Ectodermal cell (in vitro differentiated cells): Measurements from ENCODE around the gene FAM174A.
"Not testable (repeated sequence)": the region's sequence is repeated elsewhere in the genome, so short reads cannot be mapped to it uniquely, and the experiment has no call there.

ENCODE experiments used
- H3K27ac ChIP-seq: 2 replicates; pipeline ENCODE4 v1.7.0; 2013; ENCODE audit warnings: mild to moderate bottlenecking, low read depth, low read length; ENCODE audit not compliant: insufficient read depth, poor library complexity, severe bottlenecking
- H3K27me3 ChIP-seq: 2 replicates; pipeline ENCODE4 v1.7.0; 2013; ENCODE audit warnings: mild to moderate bottlenecking, low read length; ENCODE audit not compliant: insufficient read depth, control insufficient read depth, poor library complexity, severe bottlenecking
- H3K36me3 ChIP-seq: one replicate; pipeline ENCODE4 v1.7.0; 2013; ENCODE audit warnings: low read length; ENCODE audit not compliant: control insufficient read depth, insufficient read depth
- H3K4me1 ChIP-seq: one replicate; pipeline ENCODE4 v1.7.0; 2013; ENCODE audit warnings: low read length; ENCODE audit not compliant: control insufficient read depth, insufficient read depth
- H3K4me3 ChIP-seq: 2 replicates; pipeline ENCODE4 v1.7.0; 2013; ENCODE audit warnings: low read depth, low read length, control low read depth; ENCODE audit not compliant: insufficient read depth
- H3K9me3 ChIP-seq: 2 replicates; pipeline ENCODE4 v1.7.0; 2013; ENCODE audit warnings: mild to moderate bottlenecking, low read length, moderate library complexity; ENCODE audit not compliant: control insufficient read depth
- WGBS, 2 experiments: methylation state at CpG; one replicate each; pipeline ENCODE4 v1.1.7; 2013; ENCODE audit warnings: missing lambda C conversion rate in 2 of 2; 5-methylcytosine and 5-hydroxymethylcytosine counted together

Gene FAM174A

GRCh38 chr5:100600298-100600994 lies 65.3 kb downstream of the FAM174A start:
- H3K4me1 ChIP-seq = no peaks in the 10 kb centered on the region
- H3K27me3 ChIP-seq = no peaks in the 10 kb centered on the region
- H3K27ac ChIP-seq = no peak overlapping the region
- no peaks in the 10 kb centered on the region for H3K9me3 ChIP-seq
- 83 to 91% methylated on average over 5 of the region's 5 CpGs for WGBS, 2 experiments
- H3K4me3 ChIP-seq = no peak overlapping the region
- no peaks in the 10 kb centered on the region for H3K36me3 ChIP-seq

- no peaks in the 10 kb centered on the region for H3K36me3 ChIP-seq
- WGBS, 2 experiments = 92 to 93% methylated on average over 2 of the region's 2 CpGs
- H3K27me3 ChIP-seq = no peaks in the 10 kb centered on the region
- no peaks in the 10 kb centered on the region for H3K4me1 ChIP-seq
- no peak overlapping the region for H3K4me3 ChIP-seq
- H3K9me3 ChIP-seq = no peaks in the 10 kb centered on the region
- no peak overlapping the region for H3K27ac ChIP-seq
These were observed 68.0 kb downstream of the FAM174A start for GRCh38 chr5:100603141-100603540.

DNA sequence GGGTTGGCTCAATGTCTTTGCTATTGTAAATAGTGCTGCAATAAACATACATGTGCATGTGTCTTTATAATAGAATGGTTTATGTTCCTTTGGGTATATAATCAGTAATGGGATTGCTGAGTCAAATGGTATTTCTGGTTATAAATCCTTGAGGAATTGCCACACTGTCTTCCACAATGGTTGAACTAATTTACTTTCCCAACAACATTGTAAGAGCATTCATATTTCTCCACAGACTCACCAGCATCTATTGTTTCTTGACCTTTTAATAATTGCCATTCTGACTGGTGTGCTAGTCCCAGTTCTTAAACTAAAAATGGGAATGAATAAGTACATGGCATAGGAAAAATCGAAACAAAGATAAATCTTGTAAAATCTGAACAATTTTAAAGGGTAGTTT lies 68.8 kb downstream of the FAM174A start:
- H3K4me1 ChIP-seq, H3K27ac ChIP-seq, H3K27me3 ChIP-seq, H3K4me3 ChIP-seq, H3K36me3 ChIP-seq, H3K9me3 ChIP-seq: not testable (repeated sequence)
- WGBS, 2 experiments = no CpG with 5 or more reads among the region's 1 CpG

- Histone ChIP-seq H3K4me3 (no peak overlapping the region), H3K9me3 (no peaks in the 10 kb centered on the region), H3K36me3 (no peaks in the 10 kb centered on the region), H3K27me3 (no peaks in the 10 kb centered on the region), H3K27ac (no peak overlapping the region), H3K4me1 (no peaks in the 10 kb centered on the region)
- 92 to 95% methylated on average over 7 of the region's 7 CpGs for WGBS, 2 experiments
These were observed 74.4 kb downstream of the FAM174A start for GRCh38 chr5:100609594-100609993.

DNA sequence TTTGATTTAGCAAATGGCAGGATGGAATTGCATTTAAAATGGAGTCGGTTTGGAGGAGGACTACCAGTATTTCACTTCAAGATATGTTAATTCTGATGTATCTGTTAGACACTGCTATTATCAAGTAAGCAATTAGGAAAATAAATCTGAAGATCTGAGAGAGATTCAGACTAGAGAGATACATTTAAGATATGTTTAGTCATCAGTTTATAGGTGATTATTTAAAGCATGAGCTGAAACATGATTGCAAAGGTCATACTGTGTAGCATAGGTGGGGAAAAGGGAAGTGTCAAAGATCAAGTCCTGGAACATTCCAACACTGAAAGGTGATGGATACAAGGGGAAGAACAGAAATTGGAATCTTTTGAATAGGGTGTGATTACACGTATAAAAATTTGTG lies 79.1 kb downstream of the FAM174A start:
- Histone ChIP-seq H3K4me3 (no peak overlapping the region), H3K27ac (no peak overlapping the region), H3K36me3 (no peaks in the 10 kb centered on the region), H3K9me3 (no peaks in the 10 kb centered on the region), H3K4me1 (no peaks in the 10 kb centered on the region), H3K27me3 (no peaks in the 10 kb centered on the region)
- WGBS, 2 experiments = 90 to 93% methylated on average over 2 of the region's 2 CpGs

GRCh38 chr5:100615362-100615761 lies 80.2 kb downstream of the FAM174A start:
- no peaks in the 10 kb centered on the region for H3K36me3 ChIP-seq
- H3K9me3 ChIP-seq = no peaks in the 10 kb centered on the region
- no peaks in the 10 kb centered on the region for H3K27me3 ChIP-seq
- H3K4me3 ChIP-seq = no peak overlapping the region
- no peak overlapping the region for H3K27ac ChIP-seq
- no peaks in the 10 kb centered on the region for H3K4me1 ChIP-seq
- WGBS, 2 experiments = 91 to 100% methylated on average over 2 of the region's 2 CpGs

GRCh38 chr5:100616291-100616690 lies 81.1 kb downstream of the FAM174A start:
- no peaks in the 10 kb centered on the region for H3K9me3 ChIP-seq
- 81% methylated on average over 7 of the region's 7 CpGs for WGBS, 2 experiments
- H3K27ac ChIP-seq = no peak overlapping the region
- H3K4me1 ChIP-seq = no peaks in the 10 kb centered on the region
- no peaks in the 10 kb centered on the region for H3K36me3 ChIP-seq
- H3K27me3 ChIP-seq = no peaks in the 10 kb centered on the region
- H3K4me3 ChIP-seq = no peak overlapping the region

- Histone ChIP-seq H3K36me3 (no peaks in the 10 kb centered on the region), H3K27me3 (no peaks in the 10 kb centered on the region), H3K27ac (no peak overlapping the region), H3K9me3 (no peaks in the 10 kb centered on the region), H3K4me3 (no peak overlapping the region), H3K4me1 (no peaks in the 10 kb centered on the region)
- WGBS, 2 experiments = 89 to 97% methylated on average over 3 of the region's 3 CpGs
These were observed 81.8 kb downstream of the FAM174A start for GRCh38 chr5:100616981-100617380.

GRCh38 chr5:100623719-100624118 lies 88.5 kb downstream of the FAM174A start:
- no peaks in the 10 kb centered on the region for H3K36me3 ChIP-seq
- H3K4me3 ChIP-seq = no peak overlapping the region
- 73 to 76% methylated on average over 2 of the region's 2 CpGs for WGBS, 2 experiments
- H3K27ac ChIP-seq = no peak overlapping the region
- no peaks in the 10 kb centered on the region for H3K27me3 ChIP-seq
- H3K4me1 ChIP-seq = no peaks in the 10 kb centered on the region
- H3K9me3 ChIP-seq = no peaks in the 10 kb centered on the region

GRCh38 chr5:100634937-100635534 lies 99.9 kb downstream of the FAM174A start:
- Histone ChIP-seq H3K4me1 (peaks cover 6% of the 10 kb centered on the region), H3K27me3 (no peaks in the 10 kb centered on the region), H3K4me3 (no peak overlapping the region), H3K27ac (no peak overlapping the region), H3K36me3 (no peaks in the 10 kb centered on the region), H3K9me3 (no peaks in the 10 kb centered on the region)
- WGBS, 2 experiments = 78 to 100% methylated on average over 1 of the region's 1 CpG
